ENCODE measurements around the gene SCNN1A.
A peak's percentile ranks its signal among the peaks of the same experiment; 100 is the strongest.

DNA sequence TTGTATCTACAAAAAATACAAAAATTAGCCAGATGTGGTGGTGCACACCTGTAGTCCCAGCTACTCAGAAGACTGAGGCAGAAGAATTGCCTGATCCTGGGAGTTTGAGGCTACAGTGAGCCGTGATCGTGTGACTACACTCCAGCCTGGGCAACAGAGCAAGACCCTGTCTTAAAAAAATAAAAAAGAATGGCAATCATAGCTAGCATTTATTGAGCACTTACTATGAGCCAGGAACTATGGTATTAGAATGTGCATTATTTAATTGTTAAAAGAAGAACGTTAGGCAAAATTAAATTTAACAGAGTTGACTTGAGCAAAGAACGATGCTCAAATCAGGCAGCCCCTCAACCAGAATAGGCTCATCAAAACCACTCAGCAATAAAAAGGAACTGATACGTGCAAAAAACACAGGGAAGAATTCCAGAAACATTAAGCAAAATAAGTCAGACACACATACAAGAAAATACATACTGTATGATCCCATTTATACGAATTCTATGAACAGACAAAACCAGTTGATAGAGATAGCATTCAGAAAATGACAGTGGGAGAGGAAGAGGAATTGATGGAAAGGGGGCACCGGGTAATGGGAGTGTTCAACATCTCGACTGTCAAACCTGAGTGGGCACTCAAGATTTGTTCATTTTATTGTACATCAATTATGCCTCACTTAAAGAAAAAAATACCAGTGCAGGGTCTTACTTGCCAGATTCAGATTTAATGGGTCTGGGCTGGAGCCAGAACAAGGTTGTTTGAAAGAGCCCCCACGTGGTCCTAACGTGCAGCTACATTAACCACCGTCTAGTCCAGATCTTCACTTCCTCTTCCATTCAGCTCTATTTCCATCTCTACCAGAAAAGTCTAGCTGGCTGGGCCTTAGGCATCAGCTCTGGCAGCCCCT, 8.0 kb downstream of the SCNN1A start:
- no peak for TF ChIP-seq EZH2 (IDR thresholded peaks at IDR 0.05; ENCODE audit: borderline replicate concordance)
- TF ChIP-seq, protein P1, sequence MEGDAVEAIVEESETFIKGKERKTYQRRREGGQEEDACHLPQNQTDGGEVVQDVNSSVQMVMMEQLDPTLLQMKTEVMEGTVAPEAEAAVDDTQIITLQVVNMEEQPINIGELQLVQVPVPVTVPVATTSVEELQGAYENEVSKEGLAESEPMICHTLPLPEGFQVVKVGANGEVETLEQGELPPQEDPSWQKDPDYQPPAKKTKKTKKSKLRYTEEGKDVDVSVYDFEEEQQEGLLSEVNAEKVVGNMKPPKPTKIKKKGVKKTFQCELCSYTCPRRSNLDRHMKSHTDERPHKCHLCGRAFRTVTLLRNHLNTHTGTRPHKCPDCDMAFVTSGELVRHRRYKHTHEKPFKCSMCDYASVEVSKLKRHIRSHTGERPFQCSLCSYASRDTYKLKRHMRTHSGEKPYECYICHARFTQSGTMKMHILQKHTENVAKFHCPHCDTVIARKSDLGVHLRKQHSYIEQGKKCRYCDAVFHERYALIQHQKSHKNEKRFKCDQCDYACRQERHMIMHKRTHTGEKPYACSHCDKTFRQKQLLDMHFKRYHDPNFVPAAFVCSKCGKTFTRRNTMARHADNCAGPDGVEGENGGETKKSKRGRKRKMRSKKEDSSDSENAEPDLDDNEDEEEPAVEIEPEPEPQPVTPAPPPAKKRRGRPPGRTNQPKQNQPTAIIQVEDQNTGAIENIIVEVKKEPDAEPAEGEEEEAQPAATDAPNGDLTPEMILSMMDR (IDR thresholded peaks at IDR 0.05; ENCODE audit: poor library complexity) = peak; percentile 32
